GM23248 (cell line): ENCODE measurements around the gene TMEM273.

Experiments used
- EZH2 ChIP-seq: fragments of 200-600 bp; sonication (generic); IDR thresholded peaks from 2 replicates; pipeline ENCODE4 v1.6.1; 2018; ENCODE audit warnings: antibody characterized with exemption, mild to moderate bottlenecking; ENCODE audit not compliant: insufficient read depth, poor library complexity, severe bottlenecking
- EZH2phosphoT487 ChIP-seq: fragments of 200-600 bp; sonication (generic); IDR thresholded peaks from 2 replicates; pipeline ENCODE4 v1.6.1; 2018; ENCODE audit warnings: antibody characterized with exemption, moderate library complexity, mild to moderate bottlenecking, low read depth; ENCODE audit not compliant: insufficient read depth

- TF ChIP-seq EZH2 (no peak), EZH2phosphoT487 (no peak)
Observed at GRCh38 chr10:49172777-49173132, 15.4 kb downstream of the TMEM273 start.
